HG03565 (cell line): ENCODE measurements around the gene AKNA.

ENCODE experiments used
- ATAC-seq: cut with Tn5 transposase; IDR thresholded peaks from one replicate; pipeline ENCODE4 v1.9.1; 2021; ENCODE audit warnings: mild to moderate bottlenecking, moderate library complexity; ENCODE audit not compliant: unreplicated experiment

The AKNA gene

GRCh38 chr9:114416290-114416689 is 28.5 kb upstream of the AKNA start:
- ATAC-seq, result no peak

GRCh38 chr9:114414346-114414745 is 26.6 kb upstream of the AKNA start:
- ATAC-seq, result no peak

GRCh38 chr9:114413861-114414301 is 26.1 kb upstream of the AKNA start:
- ATAC-seq, result no peak

- ATAC-seq, result no peak
These were observed 24.4 kb upstream of the AKNA start for GRCh38 chr9:114412048-114412683.

GRCh38 chr9:114411452-114411851 is 23.7 kb upstream of the AKNA start:
- ATAC-seq, result no peak

- no peak for ATAC-seq
These were observed 23.1 kb upstream of the AKNA start for GRCh38 chr9:114410910-114411309.

- no peak for ATAC-seq
These were observed 22.1 kb upstream of the AKNA start for GRCh38 chr9:114409842-114410241.

- ATAC-seq, result no peak
These were observed 21.5 kb upstream of the AKNA start for GRCh38 chr9:114409103-114409780.

GRCh38 chr9:114408645-114409044 is 20.9 kb upstream of the AKNA start:
- no peak for ATAC-seq

GRCh38 chr9:114407889-114408288 is 20.1 kb upstream of the AKNA start:
- ATAC-seq, result no peak

GRCh38 chr9:114406441-114406840 is 18.7 kb upstream of the AKNA start:
- ATAC-seq, result no peak

- ATAC-seq, result peak; percentile 86
These were observed 17.7 kb upstream of the AKNA start for GRCh38 chr9:114405294-114406034.

- ATAC-seq, result no peak
These were observed 16.7 kb upstream of the AKNA start for GRCh38 chr9:114404531-114404930.

GRCh38 chr9:114403153-114403756 is 15.5 kb upstream of the AKNA start:
- no peak for ATAC-seq

GRCh38 chr9:114401344-114401743 is 13.6 kb upstream of the AKNA start:
- ATAC-seq, result no peak

- no peak for ATAC-seq
These were observed 13.0 kb upstream of the AKNA start for GRCh38 chr9:114400772-114401171.

GRCh38 chr9:114400219-114400618 is 12.4 kb upstream of the AKNA start:
- ATAC-seq, result no peak

- no peak for ATAC-seq
These were observed 11.6 kb upstream of the AKNA start for GRCh38 chr9:114399381-114399780.

GRCh38 chr9:114397848-114398605 is 10.2 kb upstream of the AKNA start:
- ATAC-seq, result peak; percentile 70

- ATAC-seq, result no peak
These were observed 9.6 kb upstream of the AKNA start for GRCh38 chr9:114397219-114397847.
